B cell (primary cell): Measurements from ENCODE around the gene GNG7. TPM values are rescaled to one million over a fixed set of nuclear protein-coding genes. Genes with fewer than 3 reads are reported as not detected.

Experiments
- ATAC-seq: fragments of 200-7000 bp; cut with Tn5 transposase; one replicate; pipeline ENCODE4 v1.10.0; 2021; ENCODE audit warnings: low read depth, mild to moderate bottlenecking, moderate number of reproducible peaks, moderate library complexity
- CTCF ChIA-PET: fragments of 350-600 bp; sonication (Branson Sonifier 250); formaldehyde crosslinking; loops from one replicate; lab custom pipeline; 2021; ENCODE audit warnings: antibody characterized with exemption, inconsistent platforms; lab: Charles Lee
- POLR2A ChIA-PET: fragments of 350-600 bp; sonication (Branson Sonifier 250); formaldehyde crosslinking; loops from one replicate; lab custom pipeline; 2021; ENCODE audit warnings: antibody characterized with exemption; lab: Charles Lee
- DNase-seq: peaks from one replicate; pipeline ENCODE4 v3.0.0; 2013
- H2AFZ ChIP-seq: 2 replicates; pipeline ENCODE4 v1.6.1; 2012; ENCODE audit warnings: mild to moderate bottlenecking, low read depth, low read length; ENCODE audit not compliant: insufficient read depth, poor library complexity, severe bottlenecking
- H3K27ac ChIP-seq, 2 donors: 1 replicate in 1 of 2; 2 replicates in 1 of 2; pipeline ENCODE4 v1.5.1; 2012 to 2013; ENCODE audit warnings: low read length in 2 of 2, mild to moderate bottlenecking in 2 of 2, moderate library complexity in 1 of 2
- H3K27me3 ChIP-seq, 4 experiments: fragments of 200-600 bp in 1 of 4; sonication (generic) in 1 of 4; replicated peaks in 1 of 4; 1 replicate in 2 of 4; 2 replicates in 2 of 4; pipeline versions ENCODE4 v1.6.1 to v1.7.0; 2013 to 2016; ENCODE audit warnings: low read length in 3 of 4, mild to moderate bottlenecking in 2 of 4, mixed read lengths in 1 of 4, moderate library complexity in 1 of 4; ENCODE audit not compliant: insufficient read depth in 4 of 4, control insufficient read depth in 3 of 4; ENCODE audit errors: control extremely low read depth in 1 of 4
- H3K36me3 ChIP-seq, 2 experiments: replicated peaks in 1 of 2; 1 replicate in 1 of 2; 2 replicates in 1 of 2; pipeline versions ENCODE4 v1.6.1 to v1.7.1; 2013; ENCODE audit warnings: low read length in 1 of 2; ENCODE audit not compliant: insufficient read depth in 2 of 2, control insufficient read depth in 1 of 2; ENCODE audit errors: control extremely low read depth in 1 of 2, extremely low read depth in 1 of 2
- H3K4me1 ChIP-seq, 2 donors: fragments of 200-600 bp in 1 of 2; sonication (generic) in 1 of 2; 1 replicate in 1 of 2; 2 replicates in 1 of 2; pipeline versions ENCODE4 v1.5.1 to v1.6.1; 2013 to 2017; ENCODE audit warnings: low read length in 2 of 2; ENCODE audit not compliant: control insufficient read depth in 2 of 2, insufficient read depth in 2 of 2
- H3K4me2 ChIP-seq: replicated peaks from 2 replicates; pipeline ENCODE3; 2012; ENCODE audit warnings: mild to moderate bottlenecking, low read depth, low read length; ENCODE audit not compliant: poor library complexity, severe bottlenecking
- H3K4me3 ChIP-seq, 5 experiments: fragments of 200-600 bp in 1 of 5; sonication (generic) in 1 of 5; 1 replicate in 3 of 5; 2 replicates in 2 of 5; pipeline versions ENCODE4 v1.5.1 to v1.7.0; 2011 to 2016; ENCODE audit warnings: low read length in 4 of 5, mild to moderate bottlenecking in 4 of 5, low read depth in 2 of 5, control low read depth in 1 of 5, moderate library complexity in 1 of 5; ENCODE audit not compliant: insufficient read depth in 1 of 5; ENCODE audit errors: control extremely low read depth in 1 of 5, extremely low read depth in 1 of 5
- H3K79me2 ChIP-seq: fragments of 200-600 bp; sonication (generic); one replicate; pipeline ENCODE4 v1.6.0; 2016; ENCODE audit warnings: low read length; ENCODE audit not compliant: control insufficient read depth, insufficient read depth
- H3K9ac ChIP-seq: fragments of 200-600 bp; sonication (generic); 2 replicates; pipeline ENCODE4 v1.6.1; 2017; ENCODE audit warnings: mild to moderate bottlenecking, low read length, moderate library complexity
- H3K9me3 ChIP-seq, 3 donors: one replicate each; pipeline versions ENCODE4 v1.6.1 to v1.7.1; 2013; ENCODE audit warnings: low read length in 2 of 3; ENCODE audit not compliant: control insufficient read depth in 2 of 3, insufficient read depth in 1 of 3; ENCODE audit errors: control extremely low read depth in 1 of 3
- H4K20me1 ChIP-seq: 2 replicates; pipeline ENCODE4 v1.6.0; 2012; ENCODE audit warnings: mild to moderate bottlenecking, low read length; ENCODE audit not compliant: insufficient read depth, control insufficient read depth, poor library complexity, severe bottlenecking
- H3K27ac Mint-ChIP-seq: one replicate; pipeline ENCODE4 v1.8.0; 2021; ENCODE audit warnings: mixed read lengths
- H3K27me3 Mint-ChIP-seq: one replicate; pipeline ENCODE4 v1.8.0; 2021; ENCODE audit warnings: mixed read lengths
- H3K4me1 Mint-ChIP-seq: one replicate; pipeline ENCODE4 v1.8.0; 2021; ENCODE audit warnings: mixed read lengths
- H3K4me3 Mint-ChIP-seq: one replicate; pipeline ENCODE4 v1.8.0; 2021; ENCODE audit warnings: mixed read lengths
- H3K9me3 Mint-ChIP-seq: one replicate; pipeline ENCODE4 v1.8.0; 2022; ENCODE audit warnings: mixed read lengths; ENCODE audit not compliant: insufficient read depth
- EZH2 ChIP-seq: IDR thresholded peaks from 2 replicates; pipeline ENCODE4 v1.6.1; 2012; ENCODE audit warnings: borderline replicate concordance, low read depth, mild to moderate bottlenecking, moderate library complexity, low read length; ENCODE audit not compliant: insufficient read depth, poor library complexity, severe bottlenecking
- WGBS: methylation state at CpG from one replicate; pipeline ENCODE4 v1.1.5; 2013; ENCODE audit warnings: missing lambda C conversion rate; ENCODE audit not compliant: insufficient coverage; 5-methylcytosine and 5-hydroxymethylcytosine counted together
- intact Hi-C: fragments of 100-400 bp; cut with micrococcal nuclease; formaldehyde crosslinking; loops from one replicate; pipeline ENCODE4 v1.10.0; 2022
- polyA plus RNA-seq: library from polyadenylated mRNA; depleted of rRNA; stranded (reverse); fragments of >200 nt; gene quantifications from 2 replicates; pipeline ENCODE4 v1.2.3, GENCODE V29; 2012
- total RNA-seq, 2 donors: library from RNA; stranded (reverse); fragments of 120-200 nt in 1 of 2; gene quantifications; 1 replicate in 1 of 2; 2 replicates in 1 of 2; pipeline versions ENCODE4 v1.2.3 to v1.2.4, GENCODE V29; 2013 to 2022
- TF ChIP-seq, protein P1 (sequence below): fragments of 200-600 bp; IDR thresholded peaks from one replicate; pipeline ENCODE4 v1.8.0; 2022; ENCODE audit warnings: antibody characterized with exemption, mild to moderate bottlenecking

The GNG7 gene
- total and polyA plus RNA-seq, 2 donors (not counting 1 experiment from before 2014, with no cell fraction given) = 76.3 to 153 TPM

DNA sequence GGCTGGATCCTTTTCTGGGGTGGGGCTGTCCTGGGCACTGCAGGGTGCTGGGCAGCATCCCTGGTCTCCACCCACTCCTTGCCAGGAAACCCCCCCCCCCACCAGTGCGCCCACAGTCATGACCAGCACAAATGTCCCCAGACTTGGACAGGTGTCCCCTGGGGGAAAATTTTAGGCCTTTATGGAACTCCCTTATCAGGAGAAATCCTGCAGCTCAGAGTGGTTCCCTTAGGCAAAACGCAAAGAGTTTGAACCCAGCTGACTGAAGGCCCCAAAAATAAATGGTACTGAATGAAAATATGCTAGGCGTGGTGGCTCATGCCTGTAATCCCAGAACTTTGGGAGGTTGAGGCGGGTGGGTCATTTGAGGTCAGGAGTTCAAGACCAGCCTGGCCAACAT is 174.8 kb downstream of the GNG7 start:
- Histone ChIP-seq H3K9ac (no peak overlapping the region), H3K9me3 (peaks cover 0 to 9% (median 0%) of the 10 kb centered on the region in 3 donors), H3K79me2 (peaks cover 49% of the 10 kb centered on the region), H3K36me3 (peaks cover 0 to 20% of the 10 kb centered on the region in 2 experiments), H4K20me1 (peaks cover 79% of the 10 kb centered on the region), H2AFZ (no peak overlapping the region), H3K27ac (no peak overlapping the region), H3K4me2 (no peak overlapping the region), H3K27me3 (no peaks in the 10 kb centered on the region), H3K4me1 (peaks cover 0 to 5% of the 10 kb centered on the region in 2 donors), H3K4me3 (no peak overlapping the region)
- no peak for TF ChIP-seq EZH2
- TF ChIP-seq, protein P1, sequence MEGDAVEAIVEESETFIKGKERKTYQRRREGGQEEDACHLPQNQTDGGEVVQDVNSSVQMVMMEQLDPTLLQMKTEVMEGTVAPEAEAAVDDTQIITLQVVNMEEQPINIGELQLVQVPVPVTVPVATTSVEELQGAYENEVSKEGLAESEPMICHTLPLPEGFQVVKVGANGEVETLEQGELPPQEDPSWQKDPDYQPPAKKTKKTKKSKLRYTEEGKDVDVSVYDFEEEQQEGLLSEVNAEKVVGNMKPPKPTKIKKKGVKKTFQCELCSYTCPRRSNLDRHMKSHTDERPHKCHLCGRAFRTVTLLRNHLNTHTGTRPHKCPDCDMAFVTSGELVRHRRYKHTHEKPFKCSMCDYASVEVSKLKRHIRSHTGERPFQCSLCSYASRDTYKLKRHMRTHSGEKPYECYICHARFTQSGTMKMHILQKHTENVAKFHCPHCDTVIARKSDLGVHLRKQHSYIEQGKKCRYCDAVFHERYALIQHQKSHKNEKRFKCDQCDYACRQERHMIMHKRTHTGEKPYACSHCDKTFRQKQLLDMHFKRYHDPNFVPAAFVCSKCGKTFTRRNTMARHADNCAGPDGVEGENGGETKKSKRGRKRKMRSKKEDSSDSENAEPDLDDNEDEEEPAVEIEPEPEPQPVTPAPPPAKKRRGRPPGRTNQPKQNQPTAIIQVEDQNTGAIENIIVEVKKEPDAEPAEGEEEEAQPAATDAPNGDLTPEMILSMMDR = no peak
- intact Hi-C loops = no loop called here
- no peaks in the 10 kb centered on the region for H3K9me3 Mint-ChIP-seq
- WGBS = 100% methylated on average over 2 of the region's 4 CpGs
- no peak overlapping the region for H3K27ac Mint-ChIP-seq
- no peak overlapping the region for H3K4me3 Mint-ChIP-seq
- no peak for ATAC-seq
- no peak for DNase-seq
- H3K4me1 Mint-ChIP-seq = peaks cover 8% of the 10 kb centered on the region
- CTCF ChIA-PET = interaction anchor here (0.6 to 0.9 kb wide), 2 partner anchors 43 to 85 kb away, joined by 3 read pairs; no protein-coding TSS in a partner anchor
- no peaks in the 10 kb centered on the region for H3K27me3 Mint-ChIP-seq
- POLR2A ChIA-PET = interaction anchor here (0.7 kb wide), 2 partner anchors 24 to 25 kb away, joined by 4 to 8 read pairs; no protein-coding TSS in a partner anchor

DNA sequence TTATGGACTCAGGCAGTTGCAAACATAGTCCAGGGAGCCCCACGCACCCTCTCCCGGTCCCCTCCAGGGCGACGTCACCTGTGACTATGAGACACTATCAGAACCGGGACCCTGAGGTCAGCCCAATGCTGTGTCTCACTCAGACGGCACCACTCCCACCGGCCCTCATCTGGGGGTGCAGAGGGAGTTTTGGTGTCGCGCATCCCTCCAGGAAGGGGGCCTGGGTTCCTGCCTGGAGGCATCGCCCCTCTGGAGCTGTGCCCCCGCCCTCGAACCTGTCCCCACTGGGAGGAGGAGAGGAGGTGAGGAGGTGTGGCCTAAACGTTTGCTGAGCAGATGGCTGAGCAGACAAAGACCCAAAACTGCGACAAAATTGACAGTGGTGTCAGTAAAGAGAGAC is 175.3 kb downstream of the GNG7 start:
- ATAC-seq = no peak
- intact Hi-C loops = no loop called here
- H3K27ac Mint-ChIP-seq = no peak overlapping the region
- no peak overlapping the region for H3K27ac ChIP-seq
- no peak overlapping the region for H3K4me3 Mint-ChIP-seq
- ChIA-PET POLR2A (no interaction called here), CTCF (interaction anchor here (0.6 to 0.9 kb wide), 2 partner anchors 43 to 85 kb away, joined by 3 read pairs; no protein-coding TSS in a partner anchor)
- no peak overlapping the region for H3K4me2 ChIP-seq
- no peak overlapping the region for H2AFZ ChIP-seq
- peaks cover 0 to 6% of the 10 kb centered on the region in 2 donors for H3K4me1 ChIP-seq
- no peaks in the 10 kb centered on the region for H3K27me3 Mint-ChIP-seq
- H3K9ac ChIP-seq = no peak overlapping the region
- H3K4me3 ChIP-seq = no peak overlapping the region
- H3K27me3 ChIP-seq = no peaks in the 10 kb centered on the region
- peaks cover 75% of the 10 kb centered on the region for H4K20me1 ChIP-seq
- peaks cover 45% of the 10 kb centered on the region for H3K79me2 ChIP-seq
- TF ChIP-seq, protein P1 = no peak
- TF ChIP-seq EZH2 = no peak
- peaks cover 0 to 20% of the 10 kb centered on the region in 2 experiments for H3K36me3 ChIP-seq
- H3K9me3 ChIP-seq = peaks cover 0 to 9% (median 0%) of the 10 kb centered on the region in 3 donors
- 95% methylated on average over 8 of the region's 14 CpGs for WGBS
- peaks cover 8% of the 10 kb centered on the region for H3K4me1 Mint-ChIP-seq
- H3K9me3 Mint-ChIP-seq = no peaks in the 10 kb centered on the region
- DNase-seq = no peak
